ENCODE results near the gene PCSK9. TPM values are rescaled to one million over a fixed set of nuclear protein-coding genes. Genes with fewer than 3 reads are reported as not detected.
"Not testable (repeated sequence)": the region's sequence is repeated elsewhere in the genome, so short reads cannot be mapped to it uniquely, and the experiment has no call there.

The PCSK9 gene
- total RNA-seq, 1 donor from 2014 or later, result 11.1 TPM

- DNase-seq, result no peak
Observed at GRCh38 chr1:55010194-55010886, 29.0 kb upstream of the PCSK9 start.

- no peak for DNase-seq
Observed at GRCh38 chr1:55010887-55011217, 28.5 kb upstream of the PCSK9 start.

DNA sequence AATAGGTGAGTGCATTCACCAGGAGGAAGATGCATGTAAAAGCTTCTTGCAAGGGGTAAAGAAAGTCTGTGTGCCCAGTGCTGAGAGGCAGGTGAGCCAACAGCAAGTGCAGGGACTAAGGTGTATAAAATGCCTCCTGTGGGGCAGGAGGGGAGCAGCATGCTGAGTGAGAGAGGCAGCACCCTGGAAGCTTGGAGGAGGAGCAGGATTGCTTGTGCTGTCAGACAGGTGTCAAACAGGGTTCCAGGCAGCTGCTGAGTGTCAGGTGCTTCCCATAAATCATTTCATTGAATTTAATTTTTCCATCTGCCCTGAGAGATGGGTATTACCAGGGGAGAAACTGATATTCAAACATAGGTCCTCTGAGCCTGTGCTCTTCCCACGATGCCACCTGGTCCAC lies 26.7 kb upstream of the PCSK9 start:
- no peak for DNase-seq

GRCh38 chr1:55015123-55015522 lies 24.2 kb upstream of the PCSK9 start:
- DNase-seq, result no peak

DNA sequence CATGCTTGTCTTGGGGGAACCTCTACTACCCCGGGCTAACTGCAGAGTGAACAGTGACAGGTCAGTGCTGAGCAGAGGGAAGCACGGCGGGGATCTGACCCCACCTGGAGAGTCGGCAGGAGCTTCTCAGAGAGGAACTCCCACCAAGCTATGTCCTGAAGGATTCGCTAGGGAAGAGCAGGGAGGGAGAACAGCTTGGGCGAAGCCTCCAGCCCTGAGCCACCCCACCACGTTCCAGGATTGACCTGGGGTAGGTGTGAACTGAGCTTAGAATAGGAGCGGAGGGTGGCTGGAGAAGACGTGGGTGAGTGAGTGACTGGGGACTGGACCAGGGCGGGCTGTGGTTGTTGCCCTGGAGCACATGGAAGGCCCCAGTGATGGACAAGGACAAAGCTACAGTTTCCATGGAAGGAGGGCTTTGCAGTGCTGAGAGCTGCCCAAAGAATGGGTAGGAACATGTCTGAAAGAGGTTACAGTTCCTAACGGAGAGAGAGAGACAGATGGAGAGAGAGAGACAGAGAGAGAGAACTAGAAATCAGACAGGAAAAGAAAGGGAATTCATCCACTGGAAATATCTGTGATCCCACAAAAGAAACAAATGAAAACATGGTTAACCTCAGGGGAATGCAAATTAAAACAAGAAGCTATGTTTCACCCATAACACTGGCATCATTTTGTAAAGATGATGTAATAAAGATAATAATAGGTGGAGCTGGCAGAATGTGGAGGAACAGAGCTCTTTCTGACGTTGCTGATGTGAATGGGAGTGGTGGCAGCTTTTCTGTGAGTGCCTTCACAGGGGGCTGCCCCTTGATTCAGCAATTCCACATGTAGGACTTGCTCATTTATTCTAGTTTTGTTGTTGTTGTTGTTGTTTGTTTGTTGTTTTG lies 23.4 kb upstream of the PCSK9 start:
- DNase-seq, result no peak

GRCh38 chr1:55018395-55018794 lies 21.0 kb upstream of the PCSK9 start:
- DNase-seq, result no peak

DNA sequence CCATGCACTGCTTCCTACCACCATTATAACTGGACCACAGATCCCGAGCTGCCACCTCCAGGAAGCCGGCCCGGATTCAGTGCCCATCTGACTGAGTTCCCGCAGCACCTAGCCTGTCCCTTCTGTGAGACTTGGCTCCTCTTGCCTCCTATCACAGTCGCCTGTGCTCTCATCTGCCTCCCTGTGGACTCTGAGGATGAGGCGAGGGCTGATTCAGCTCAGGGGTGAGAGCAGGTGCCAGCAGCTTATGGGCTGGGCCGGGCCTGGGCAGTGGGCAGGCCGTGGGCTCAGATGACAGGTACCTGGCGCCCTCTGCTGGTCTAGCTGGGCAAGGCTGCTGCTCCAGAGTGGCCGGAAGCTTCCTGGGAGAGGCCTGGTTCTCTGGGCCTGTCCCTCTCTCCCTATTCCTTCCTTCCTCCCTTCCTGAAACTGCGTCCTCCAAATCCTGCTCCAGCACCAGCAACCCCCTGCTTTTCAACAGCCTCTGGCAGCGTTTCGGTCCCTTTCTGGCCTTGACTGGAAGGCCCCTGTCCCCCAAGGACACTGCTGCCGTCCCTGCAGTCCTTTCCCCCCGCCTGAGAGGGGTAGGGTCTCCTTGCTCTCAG lies 17.3 kb upstream of the PCSK9 start:
- peak; percentile 25 for DNase-seq

GRCh38 chr1:55024163-55024562 lies 15.2 kb upstream of the PCSK9 start:
- DNase-seq, result not testable (repeated sequence)

- not testable (repeated sequence) for DNase-seq
Observed at GRCh38 chr1:55026682-55027081, 12.7 kb upstream of the PCSK9 start.

DNA sequence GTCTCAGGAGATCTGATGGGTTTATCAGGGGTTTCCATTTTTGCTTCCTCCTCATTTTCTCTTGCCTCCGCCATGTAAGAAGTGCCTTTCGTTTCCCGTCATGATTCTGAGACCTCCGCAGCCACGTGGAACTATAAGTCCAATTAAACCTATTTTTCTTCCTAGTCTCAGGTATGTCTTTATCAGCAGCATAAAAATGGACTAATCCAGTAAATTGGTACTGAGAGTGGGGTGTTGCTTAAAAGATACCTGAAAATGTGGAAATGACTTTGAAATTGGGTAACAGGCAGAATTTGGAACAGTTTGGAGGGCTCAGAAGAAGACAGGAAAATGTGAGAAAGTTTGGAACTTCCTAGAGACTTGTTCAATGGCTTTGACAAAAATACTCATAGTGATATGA lies 8.2 kb upstream of the PCSK9 start:
- DNase-seq, result not testable (repeated sequence)

DNA sequence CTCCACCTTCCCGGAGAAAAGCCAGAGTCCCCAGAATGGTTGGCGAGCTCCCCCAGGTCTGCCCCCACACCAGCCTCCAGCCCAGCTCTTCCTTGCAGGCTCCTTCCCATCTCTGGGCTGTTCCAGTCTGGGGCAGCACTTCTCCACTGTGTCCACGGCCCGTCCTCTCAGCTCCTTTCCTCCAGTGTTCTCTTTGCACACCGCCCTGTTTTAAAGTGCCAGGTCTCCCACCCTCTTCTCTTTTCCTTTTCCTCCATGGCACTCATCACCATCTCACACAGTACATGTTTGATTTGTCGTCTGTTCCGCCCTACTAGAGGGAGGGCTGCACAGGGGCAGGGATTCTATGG lies 6.1 kb upstream of the PCSK9 start:
- DNase-seq, result no peak

DNA sequence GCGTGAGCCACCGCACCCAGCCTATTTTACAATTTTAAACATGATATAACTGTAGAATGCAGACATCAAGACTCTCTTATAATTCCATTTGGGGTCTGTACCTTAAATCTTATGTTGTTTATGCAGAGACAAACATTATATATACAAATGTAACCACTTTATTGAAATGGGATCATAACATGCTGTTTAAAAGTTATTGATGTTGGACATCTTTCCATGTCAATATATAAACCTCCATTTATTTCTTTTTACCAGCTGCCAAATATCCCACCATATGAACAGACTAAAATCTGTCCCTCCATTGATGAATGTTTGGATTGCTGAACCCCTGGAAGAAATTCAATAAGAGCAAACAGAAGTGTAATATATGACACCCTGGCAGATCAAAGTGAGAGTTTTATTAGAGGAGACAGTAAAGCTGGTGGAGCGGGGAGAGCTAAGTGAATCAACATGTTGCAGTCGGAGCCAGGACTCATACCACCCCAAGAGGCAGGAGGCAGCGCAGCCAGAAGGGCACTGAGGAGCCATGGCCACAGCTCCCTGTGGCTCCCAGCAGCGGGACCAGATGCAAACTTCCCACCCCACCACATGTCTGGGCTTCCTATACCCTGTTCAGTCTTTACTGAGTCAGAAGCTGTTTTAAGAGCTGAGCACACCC lies 4.7 kb upstream of the PCSK9 start:
- no peak for DNase-seq

DNA sequence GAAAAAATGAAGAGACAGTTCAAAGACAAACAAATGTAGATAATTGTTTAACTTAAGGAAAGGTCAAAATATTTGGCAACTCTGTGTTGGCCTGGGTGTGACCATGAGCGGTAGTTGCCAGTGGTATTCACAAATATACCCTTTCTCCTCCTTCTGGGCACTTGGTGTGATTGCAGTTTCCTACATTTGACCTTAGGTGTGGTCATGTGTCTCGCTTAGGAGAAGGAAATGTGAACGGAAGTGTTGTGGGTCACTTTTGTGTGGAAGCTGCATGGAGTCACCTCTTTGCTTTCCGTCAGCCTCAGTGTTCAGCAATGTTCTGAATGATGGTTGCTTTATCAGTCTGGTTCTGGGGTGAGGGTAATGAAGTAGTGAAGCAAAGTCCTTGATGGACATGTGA lies 3.4 kb upstream of the PCSK9 start:
- no peak for DNase-seq

DNA sequence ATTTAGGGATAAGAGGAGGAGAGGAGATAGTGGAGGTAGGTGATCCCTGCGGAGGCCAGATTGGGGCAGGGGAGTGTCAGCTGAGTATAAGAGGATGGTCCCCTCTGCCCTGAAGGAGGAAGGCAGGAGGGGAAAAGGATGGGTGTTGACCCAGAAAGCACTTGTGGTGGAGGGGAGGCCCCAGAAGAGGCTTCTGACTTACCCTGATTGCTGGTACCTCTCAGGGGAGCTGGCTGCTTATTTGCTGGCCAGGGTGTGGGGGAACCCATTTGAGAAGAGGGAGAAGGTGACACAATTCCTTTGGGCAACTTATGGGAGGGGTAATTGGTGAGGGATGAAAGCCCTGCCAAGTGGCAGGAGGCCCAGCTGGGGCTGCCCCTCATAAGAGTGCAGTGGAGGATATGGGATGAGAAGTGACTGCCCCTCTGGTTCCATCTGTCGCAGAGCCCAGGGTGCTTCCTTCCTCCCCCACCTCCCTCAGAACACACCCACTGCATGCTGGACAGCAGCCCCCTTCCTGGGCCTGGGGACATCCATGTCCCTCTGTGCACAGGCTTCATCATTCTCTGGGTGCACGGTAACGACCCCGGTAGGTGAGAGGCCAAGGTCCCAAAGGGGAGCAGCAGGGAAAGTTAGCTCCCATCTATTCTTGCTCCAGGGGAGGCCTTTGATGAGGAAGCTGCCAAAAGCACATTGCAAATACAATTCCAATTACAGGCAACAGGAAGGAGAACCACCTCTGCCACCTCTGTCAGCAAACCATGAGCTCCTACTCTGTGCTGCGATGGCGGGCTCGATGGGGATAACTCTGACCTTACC lies 1.4 kb upstream of the PCSK9 start:
- DNase-seq, result no peak

- DNase-seq, result no peak
Observed at GRCh38 chr1:55038552-55038838, 853 bp upstream of the PCSK9 start.

- no peak for DNase-seq
Observed at GRCh38 chr1:55038974-55039341, 390 bp upstream of the PCSK9 start.

DNA sequence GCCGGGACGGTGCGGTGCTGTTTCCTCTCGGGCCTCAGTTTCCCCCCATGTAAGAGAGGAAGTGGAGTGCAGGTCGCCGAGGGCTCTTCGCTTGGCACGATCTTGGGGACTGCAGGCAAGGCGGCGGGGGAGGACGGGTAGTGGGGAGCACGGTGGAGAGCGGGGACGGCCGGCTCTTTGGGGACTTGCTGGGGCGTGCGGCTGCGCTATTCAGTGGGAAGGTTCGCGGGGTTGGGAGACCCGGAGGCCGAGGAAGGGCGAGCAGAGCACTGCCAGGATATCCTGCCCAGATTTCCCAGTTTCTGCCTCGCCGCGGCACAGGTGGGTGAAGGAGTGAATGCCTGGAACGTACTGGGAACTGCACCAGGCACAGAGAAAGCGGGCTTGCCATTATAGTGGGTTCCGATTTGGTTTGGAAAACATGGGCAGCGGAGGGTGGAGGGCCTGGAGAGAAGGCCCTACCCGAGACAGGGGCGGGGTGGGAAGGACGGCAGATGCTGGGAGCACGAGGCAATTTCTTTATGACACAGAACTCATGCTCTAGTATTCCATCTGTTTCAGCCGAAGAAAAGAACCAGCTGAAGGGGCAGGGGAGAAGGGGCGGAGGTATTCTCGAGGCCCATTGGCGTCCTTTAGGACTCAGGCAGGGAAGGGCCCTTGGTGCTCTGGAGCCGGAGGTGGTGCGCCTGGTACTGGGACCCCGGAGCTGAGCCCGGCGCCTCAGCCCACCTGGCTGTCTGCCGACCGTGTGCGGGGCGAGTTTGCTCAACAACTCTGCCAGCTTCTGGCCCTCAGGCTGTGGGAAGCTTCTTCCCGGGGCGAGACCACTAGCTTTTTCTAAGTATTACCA lies 960 bp downstream of the PCSK9 start:
- peak; percentile 37 for DNase-seq

DNA sequence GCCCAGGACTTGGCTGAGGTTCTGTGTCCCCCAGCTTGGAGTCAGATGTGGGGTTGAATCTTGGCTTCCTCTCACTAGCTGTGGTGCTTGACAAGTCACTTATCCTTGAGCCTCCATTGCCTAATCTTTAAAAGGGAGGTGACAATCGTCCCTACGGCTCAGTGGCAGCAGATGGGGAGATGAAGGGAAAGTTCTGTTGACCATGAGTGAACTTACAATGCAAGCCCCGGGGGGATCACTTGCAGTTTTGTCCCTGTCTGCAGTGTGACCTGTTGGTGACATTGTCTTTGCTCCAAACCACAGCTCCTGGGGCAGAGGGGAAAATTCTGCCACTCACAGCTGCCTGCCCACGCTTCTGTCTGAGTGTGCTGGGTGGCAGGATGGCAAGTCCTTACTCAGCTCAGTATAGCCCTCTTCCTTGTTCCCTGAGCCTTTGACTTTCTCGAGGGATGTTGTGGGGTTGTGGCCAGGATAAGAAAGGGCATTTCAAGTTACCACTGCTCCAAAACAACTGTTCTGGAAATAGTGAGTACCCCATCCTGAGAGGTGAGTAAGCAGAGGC lies 1.7 kb downstream of the PCSK9 start:
- no peak for DNase-seq

DNA sequence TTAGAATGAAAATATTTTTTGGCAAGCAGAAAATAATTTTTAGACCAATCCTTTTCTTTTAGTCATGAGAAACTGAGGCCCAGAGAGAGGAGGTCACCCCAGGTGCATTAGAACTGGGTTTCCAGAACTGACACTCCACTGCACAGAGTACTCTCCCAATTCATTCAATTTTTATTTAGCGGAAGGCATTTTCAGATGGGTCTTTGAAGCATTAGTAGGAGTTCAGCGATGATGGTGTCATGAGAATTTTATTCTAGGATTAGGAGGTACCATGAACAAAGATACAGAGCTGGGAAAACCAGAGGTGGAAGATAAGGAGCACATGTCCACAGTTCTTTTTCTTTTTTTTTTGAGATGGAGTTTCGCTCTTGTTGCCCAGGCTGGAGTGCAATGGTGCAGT lies 2.3 kb downstream of the PCSK9 start:
- no peak for DNase-seq

DNA sequence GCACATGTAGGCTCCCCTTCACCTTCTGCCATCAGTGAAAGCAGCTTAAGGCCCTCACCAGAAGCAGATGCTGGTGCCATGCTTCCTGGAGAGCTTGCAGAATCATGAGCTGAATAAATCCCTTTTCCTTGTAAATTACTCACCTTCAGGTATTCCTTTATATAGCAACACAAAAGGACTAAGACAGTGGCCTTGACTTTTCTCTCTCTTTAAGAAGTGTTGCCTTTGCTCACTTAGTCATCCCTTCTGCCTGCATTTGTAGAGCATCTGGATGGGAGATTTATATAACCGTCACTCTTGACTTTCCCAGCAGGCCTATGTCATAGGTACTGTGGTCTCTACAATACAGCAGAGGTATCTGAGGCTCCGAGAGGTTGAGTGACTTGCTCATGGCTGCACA lies 3.7 kb downstream of the PCSK9 start:
- DNase-seq, result no peak

DNA sequence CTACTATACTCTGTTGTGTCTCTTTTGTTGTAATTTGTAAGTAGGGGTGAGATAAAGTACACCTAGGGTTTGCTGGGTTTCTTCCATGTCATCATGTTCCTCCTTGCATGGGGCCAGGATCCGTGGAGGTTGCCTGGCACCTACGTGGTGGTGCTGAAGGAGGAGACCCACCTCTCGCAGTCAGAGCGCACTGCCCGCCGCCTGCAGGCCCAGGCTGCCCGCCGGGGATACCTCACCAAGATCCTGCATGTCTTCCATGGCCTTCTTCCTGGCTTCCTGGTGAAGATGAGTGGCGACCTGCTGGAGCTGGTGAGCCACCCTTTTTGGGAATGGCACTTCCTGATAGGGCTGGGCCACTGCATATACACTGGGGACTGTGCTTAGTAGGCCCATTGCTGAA lies 4.4 kb downstream of the PCSK9 start:
- no peak for DNase-seq
